GM10847 (cell line): ENCODE data around the gene NOS1AP.

Experiments used
- POLR2A ChIP-seq: IDR thresholded peaks from 2 replicates; pipeline ENCODE4 v1.6.1; 2011; ENCODE audit not compliant: insufficient read length; ENCODE audit errors: extremely low read depth

The NOS1AP gene

GRCh38 chr1:162185314-162186025 lies 116.0 kb downstream of the NOS1AP start:
- TF ChIP-seq POLR2A = no peak

- no peak for TF ChIP-seq POLR2A
These were observed 116.5 kb downstream of the NOS1AP start for GRCh38 chr1:162186026-162186374.

- TF ChIP-seq POLR2A = no peak
These were observed 116.9 kb downstream of the NOS1AP start for GRCh38 chr1:162186406-162186805.

- TF ChIP-seq POLR2A = no peak
These were observed 118.3 kb downstream of the NOS1AP start for GRCh38 chr1:162187687-162188276.

- no peak for TF ChIP-seq POLR2A
These were observed 119.9 kb downstream of the NOS1AP start for GRCh38 chr1:162189345-162189744.

- no peak for TF ChIP-seq POLR2A
These were observed 122.2 kb downstream of the NOS1AP start for GRCh38 chr1:162191396-162192305.

- TF ChIP-seq POLR2A = no peak
These were observed 122.8 kb downstream of the NOS1AP start for GRCh38 chr1:162192306-162192678.

- TF ChIP-seq POLR2A = no peak
These were observed 123.3 kb downstream of the NOS1AP start for GRCh38 chr1:162192763-162193162.

- no peak for TF ChIP-seq POLR2A
These were observed 123.7 kb downstream of the NOS1AP start for GRCh38 chr1:162193221-162193620.

- TF ChIP-seq POLR2A = no peak
These were observed 124.3 kb downstream of the NOS1AP start for GRCh38 chr1:162193815-162194214.

- TF ChIP-seq POLR2A = no peak
These were observed 126.1 kb downstream of the NOS1AP start for GRCh38 chr1:162195567-162195966.

GRCh38 chr1:162196387-162196786 lies 126.9 kb downstream of the NOS1AP start:
- TF ChIP-seq POLR2A = no peak

- TF ChIP-seq POLR2A = no peak
These were observed 127.6 kb downstream of the NOS1AP start for GRCh38 chr1:162197041-162197531.

- TF ChIP-seq POLR2A = no peak
These were observed 128.3 kb downstream of the NOS1AP start for GRCh38 chr1:162197615-162198421.
